SK-N-SH treated with all-trans-retinoic acid at 6 μM for 48 hours (cell line): Measurements from ENCODE around the gene OR5D18.

Experiments
- ATAC-seq: fragments of 200-7000 bp; cut with Tn5 transposase; 3 replicates; pipeline ENCODE4 v1.9.1; 2020; ENCODE audit warnings: mild to moderate bottlenecking, moderate library complexity
- ARNTL ChIP-seq: fragments of 450-650 bp; formaldehyde crosslinking; IDR thresholded peaks from 2 replicates; pipeline ENCODE4 v1.5.0; 2020; ENCODE audit warnings: low read depth, mild to moderate bottlenecking, moderate library complexity, borderline replicate concordance
- BACH2 ChIP-seq: fragments of 250-450 bp; sonication (Bioruptor Pico); IDR thresholded peaks from 2 replicates; pipeline ENCODE4 v1.9.0; 2021; ENCODE audit warnings: mild to moderate bottlenecking, borderline replicate concordance
- CSDC2 ChIP-seq: fragments of 250-450 bp; sonication (Bioruptor Pico); IDR thresholded peaks from 2 replicates; pipeline ENCODE4 v1.5.0; 2020; ENCODE audit warnings: mild to moderate bottlenecking, moderate library complexity
- ESRRG ChIP-seq: fragments of 250-450 bp; sonication (Bioruptor Pico); IDR thresholded peaks from 2 replicates; pipeline ENCODE4 v1.6.1; 2021; ENCODE audit warnings: mild to moderate bottlenecking
- GLIS3 ChIP-seq: fragments of 250-450 bp; sonication (Bioruptor Pico); IDR thresholded peaks from 2 replicates; pipeline ENCODE4 v1.5.0; 2020; ENCODE audit warnings: mild to moderate bottlenecking, moderate library complexity
- OSR1 ChIP-seq: fragments of 250-450 bp; sonication (Bioruptor Pico); IDR thresholded peaks from 2 replicates; pipeline ENCODE4 v1.8.0; 2022; ENCODE audit warnings: moderate library complexity, mild to moderate bottlenecking, inconsistent platforms
- PPARA ChIP-seq: fragments of 250-450 bp; sonication (Bioruptor Pico); IDR thresholded peaks from 2 replicates; pipeline ENCODE4 v1.5.0; 2020; ENCODE audit warnings: mild to moderate bottlenecking, borderline replicate concordance
- RARB ChIP-seq: fragments of 250-450 bp; sonication (Bioruptor Pico); IDR thresholded peaks from 2 replicates; pipeline ENCODE4 v1.8.0; 2021; ENCODE audit warnings: mild to moderate bottlenecking, moderate library complexity
- SNAI2 ChIP-seq: fragments of 250-450 bp; sonication (Bioruptor Pico); IDR thresholded peaks from 2 replicates; pipeline ENCODE4 v1.5.0; 2020; ENCODE audit warnings: mild to moderate bottlenecking, moderate library complexity
- TCF4 ChIP-seq: fragments of 250-450 bp; sonication (Bioruptor Pico); IDR thresholded peaks from 2 replicates; pipeline ENCODE4 v1.8.0; 2021; ENCODE audit warnings: mild to moderate bottlenecking, moderate library complexity, borderline replicate concordance
- TOX ChIP-seq: fragments of 250-450 bp; sonication (Bioruptor Pico); IDR thresholded peaks from 2 replicates; pipeline ENCODE4 v1.8.0; 2021; ENCODE audit warnings: mild to moderate bottlenecking, moderate library complexity, borderline replicate concordance
- ZC3H10 ChIP-seq: fragments of 250-450 bp; sonication (Bioruptor Pico); IDR thresholded peaks from 2 replicates; pipeline ENCODE4 v1.5.1; 2021; ENCODE audit warnings: mild to moderate bottlenecking, moderate library complexity
- ZFP3 ChIP-seq: fragments of 250-450 bp; sonication (Bioruptor Pico); IDR thresholded peaks from 2 replicates; pipeline ENCODE4 v1.5.0; 2020; ENCODE audit warnings: mild to moderate bottlenecking, moderate library complexity
- ZFP30 ChIP-seq: fragments of 450-650 bp; formaldehyde crosslinking; IDR thresholded peaks from 2 replicates; pipeline ENCODE4 v1.5.0; 2022; ENCODE audit warnings: mild to moderate bottlenecking, moderate library complexity
- ZNF565 ChIP-seq: fragments of 450-650 bp; formaldehyde crosslinking; conservative IDR thresholded peaks from 2 replicates; pipeline ENCODE4 v1.5.0; 2020; ENCODE audit warnings: low read depth, mild to moderate bottlenecking, moderate library complexity
- ZNF8 ChIP-seq: fragments of 450-650 bp; formaldehyde crosslinking; IDR thresholded peaks from 2 replicates; pipeline ENCODE4 v1.5.0; 2020; ENCODE audit warnings: mild to moderate bottlenecking, moderate library complexity
- TF ChIP-seq, protein P1 (sequence below): fragments of 250-450 bp; sonication (Bioruptor Pico); IDR thresholded peaks from 2 replicates; pipeline ENCODE4 v1.5.1; 2021; ENCODE audit warnings: mild to moderate bottlenecking, moderate library complexity
- TF ChIP-seq, protein P2 (sequence below): fragments of 250-450 bp; sonication (Bioruptor Pico); IDR thresholded peaks from 2 replicates; pipeline ENCODE4 v1.5.0; 2020; ENCODE audit warnings: mild to moderate bottlenecking, moderate library complexity
- TF ChIP-seq, protein P3 (sequence below): fragments of 250-450 bp; sonication (Bioruptor Pico); IDR thresholded peaks from 2 replicates; pipeline ENCODE4 v1.8.0; 2020; ENCODE audit warnings: mild to moderate bottlenecking, moderate library complexity, borderline replicate concordance
- TF ChIP-seq, protein P4 (sequence below): fragments of 250-450 bp; sonication (Bioruptor Pico); IDR thresholded peaks from 2 replicates; pipeline ENCODE4 v1.8.0; 2021; ENCODE audit warnings: low read depth, mild to moderate bottlenecking, moderate library complexity, borderline replicate concordance
- TF ChIP-seq, protein P5 (sequence below): fragments of 250-450 bp; sonication (Bioruptor Pico); IDR thresholded peaks from 2 replicates; pipeline ENCODE4 v1.5.1; 2020; ENCODE audit warnings: low read depth, mild to moderate bottlenecking, moderate library complexity

OR5D18 gene

DNA sequence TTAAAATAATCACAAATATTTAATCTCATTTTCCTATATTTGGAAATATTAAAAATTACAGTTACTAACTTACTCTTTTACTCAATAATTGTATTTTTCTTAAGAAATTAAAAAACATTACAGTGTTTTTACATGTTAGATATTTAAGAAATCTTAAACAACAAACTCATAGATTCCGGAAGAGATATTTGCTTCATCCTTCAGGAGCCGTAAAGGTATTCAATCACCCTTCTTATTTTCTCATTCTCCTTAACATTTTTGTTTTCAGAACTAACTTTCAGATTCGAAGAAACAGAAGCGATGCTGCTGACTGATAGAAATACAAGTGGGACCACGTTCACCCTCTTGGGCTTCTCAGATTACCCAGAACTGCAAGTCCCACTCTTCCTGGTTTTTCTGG lies at the start of gene OR5D18:
TSS of gene OR5D18 (plus strand) at position 301 of the 400 bp plus-strand sequence. CDS start at position 301, 0 bp downstream.
- TF ChIP-seq RARB (CRISPR knock-in tag) (no peak), SNAI2 (CRISPR knock-in tag) (no peak), PPARA (CRISPR knock-in tag) (no peak), TCF4 (CRISPR knock-in tag) (no peak), OSR1 (CRISPR knock-in tag) (no peak)
- TF ChIP-seq, protein P1, sequence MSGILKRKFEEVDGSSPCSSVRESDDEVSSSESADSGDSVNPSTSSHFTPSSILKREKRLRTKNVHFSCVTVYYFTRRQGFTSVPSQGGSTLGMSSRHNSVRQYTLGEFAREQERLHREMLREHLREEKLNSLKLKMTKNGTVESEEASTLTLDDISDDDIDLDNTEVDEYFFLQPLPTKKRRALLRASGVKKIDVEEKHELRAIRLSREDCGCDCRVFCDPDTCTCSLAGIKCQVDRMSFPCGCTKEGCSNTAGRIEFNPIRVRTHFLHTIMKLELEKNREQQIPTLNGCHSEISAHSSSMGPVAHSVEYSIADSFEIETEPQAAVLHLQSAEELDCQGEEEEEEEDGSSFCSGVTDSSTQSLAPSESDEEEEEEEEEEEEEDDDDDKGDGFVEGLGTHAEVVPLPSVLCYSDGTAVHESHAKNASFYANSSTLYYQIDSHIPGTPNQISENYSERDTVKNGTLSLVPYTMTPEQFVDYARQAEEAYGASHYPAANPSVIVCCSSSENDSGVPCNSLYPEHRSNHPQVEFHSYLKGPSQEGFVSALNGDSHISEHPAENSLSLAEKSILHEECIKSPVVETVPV: no peak
- TF ChIP-seq, protein P2, sequence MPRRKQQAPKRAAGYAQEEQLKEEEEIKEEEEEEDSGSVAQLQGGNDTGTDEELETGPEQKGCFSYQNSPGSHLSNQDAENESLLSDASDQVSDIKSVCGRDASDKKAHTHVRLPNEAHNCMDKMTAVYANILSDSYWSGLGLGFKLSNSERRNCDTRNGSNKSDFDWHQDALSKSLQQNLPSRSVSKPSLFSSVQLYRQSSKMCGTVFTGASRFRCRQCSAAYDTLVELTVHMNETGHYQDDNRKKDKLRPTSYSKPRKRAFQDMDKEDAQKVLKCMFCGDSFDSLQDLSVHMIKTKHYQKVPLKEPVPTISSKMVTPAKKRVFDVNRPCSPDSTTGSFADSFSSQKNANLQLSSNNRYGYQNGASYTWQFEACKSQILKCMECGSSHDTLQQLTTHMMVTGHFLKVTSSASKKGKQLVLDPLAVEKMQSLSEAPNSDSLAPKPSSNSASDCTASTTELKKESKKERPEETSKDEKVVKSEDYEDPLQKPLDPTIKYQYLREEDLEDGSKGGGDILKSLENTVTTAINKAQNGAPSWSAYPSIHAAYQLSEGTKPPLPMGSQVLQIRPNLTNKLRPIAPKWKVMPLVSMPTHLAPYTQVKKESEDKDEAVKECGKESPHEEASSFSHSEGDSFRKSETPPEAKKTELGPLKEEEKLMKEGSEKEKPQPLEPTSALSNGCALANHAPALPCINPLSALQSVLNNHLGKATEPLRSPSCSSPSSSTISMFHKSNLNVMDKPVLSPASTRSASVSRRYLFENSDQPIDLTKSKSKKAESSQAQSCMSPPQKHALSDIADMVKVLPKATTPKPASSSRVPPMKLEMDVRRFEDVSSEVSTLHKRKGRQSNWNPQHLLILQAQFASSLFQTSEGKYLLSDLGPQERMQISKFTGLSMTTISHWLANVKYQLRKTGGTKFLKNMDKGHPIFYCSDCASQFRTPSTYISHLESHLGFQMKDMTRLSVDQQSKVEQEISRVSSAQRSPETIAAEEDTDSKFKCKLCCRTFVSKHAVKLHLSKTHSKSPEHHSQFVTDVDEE (CRISPR knock-in tag): no peak
- TF ChIP-seq, protein P3, sequence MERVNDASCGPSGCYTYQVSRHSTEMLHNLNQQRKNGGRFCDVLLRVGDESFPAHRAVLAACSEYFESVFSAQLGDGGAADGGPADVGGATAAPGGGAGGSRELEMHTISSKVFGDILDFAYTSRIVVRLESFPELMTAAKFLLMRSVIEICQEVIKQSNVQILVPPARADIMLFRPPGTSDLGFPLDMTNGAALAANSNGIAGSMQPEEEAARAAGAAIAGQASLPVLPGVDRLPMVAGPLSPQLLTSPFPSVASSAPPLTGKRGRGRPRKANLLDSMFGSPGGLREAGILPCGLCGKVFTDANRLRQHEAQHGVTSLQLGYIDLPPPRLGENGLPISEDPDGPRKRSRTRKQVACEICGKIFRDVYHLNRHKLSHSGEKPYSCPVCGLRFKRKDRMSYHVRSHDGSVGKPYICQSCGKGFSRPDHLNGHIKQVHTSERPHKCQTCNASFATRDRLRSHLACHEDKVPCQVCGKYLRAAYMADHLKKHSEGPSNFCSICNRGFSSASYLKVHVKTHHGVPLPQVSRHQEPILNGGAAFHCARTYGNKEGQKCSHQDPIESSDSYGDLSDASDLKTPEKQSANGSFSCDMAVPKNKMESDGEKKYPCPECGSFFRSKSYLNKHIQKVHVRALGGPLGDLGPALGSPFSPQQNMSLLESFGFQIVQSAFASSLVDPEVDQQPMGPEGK (CRISPR knock-in tag): no peak
- no peak for ATAC-seq

DNA sequence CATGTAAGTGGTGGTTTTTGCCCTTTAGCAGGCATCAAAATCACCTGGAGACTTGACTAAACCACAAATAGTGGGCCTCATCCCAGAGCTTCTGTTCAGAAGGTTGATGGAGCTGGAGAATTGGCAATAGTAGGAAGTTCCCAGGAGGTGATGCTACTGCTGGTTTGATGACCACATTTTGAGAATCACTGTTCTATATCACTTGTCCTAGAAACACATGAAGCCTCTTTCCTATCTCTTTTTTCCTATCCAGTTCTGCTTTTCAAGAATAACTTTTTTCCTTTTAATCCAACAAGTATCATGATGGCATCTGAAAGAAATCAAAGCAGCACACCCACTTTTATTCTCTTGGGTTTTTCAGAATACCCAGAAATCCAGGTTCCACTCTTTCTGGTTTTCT lies 46.3 kb upstream of the OR5D18 start, which contains the start of gene OR5D13:
TSS of gene OR5D13 (plus strand) at position 301 of the 400 bp plus-strand sequence. CDS start at position 301, 0 bp downstream.
- TF ChIP-seq ESRRG (CRISPR knock-in tag) (no peak), GLIS3 (CRISPR knock-in tag) (no peak), ZC3H10 (no peak), ARNTL (CRISPR knock-in tag) (no peak), RARB (CRISPR knock-in tag) (no peak), CSDC2 (CRISPR knock-in tag) (no peak)
- TF ChIP-seq, protein P4, sequence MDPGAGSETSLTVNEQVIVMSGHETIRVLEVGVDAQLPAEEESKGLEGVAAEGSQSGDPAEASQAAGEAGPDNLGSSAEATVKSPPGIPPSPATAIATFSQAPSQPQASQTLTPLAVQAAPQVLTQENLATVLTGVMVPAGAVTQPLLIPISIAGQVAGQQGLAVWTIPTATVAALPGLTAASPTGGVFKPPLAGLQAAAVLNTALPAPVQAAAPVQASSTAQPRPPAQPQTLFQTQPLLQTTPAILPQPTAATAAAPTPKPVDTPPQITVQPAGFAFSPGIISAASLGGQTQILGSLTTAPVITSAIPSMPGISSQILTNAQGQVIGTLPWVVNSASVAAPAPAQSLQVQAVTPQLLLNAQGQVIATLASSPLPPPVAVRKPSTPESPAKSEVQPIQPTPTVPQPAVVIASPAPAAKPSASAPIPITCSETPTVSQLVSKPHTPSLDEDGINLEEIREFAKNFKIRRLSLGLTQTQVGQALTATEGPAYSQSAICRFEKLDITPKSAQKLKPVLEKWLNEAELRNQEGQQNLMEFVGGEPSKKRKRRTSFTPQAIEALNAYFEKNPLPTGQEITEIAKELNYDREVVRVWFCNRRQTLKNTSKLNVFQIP (CRISPR knock-in tag): no peak
- ATAC-seq: no peak

DNA sequence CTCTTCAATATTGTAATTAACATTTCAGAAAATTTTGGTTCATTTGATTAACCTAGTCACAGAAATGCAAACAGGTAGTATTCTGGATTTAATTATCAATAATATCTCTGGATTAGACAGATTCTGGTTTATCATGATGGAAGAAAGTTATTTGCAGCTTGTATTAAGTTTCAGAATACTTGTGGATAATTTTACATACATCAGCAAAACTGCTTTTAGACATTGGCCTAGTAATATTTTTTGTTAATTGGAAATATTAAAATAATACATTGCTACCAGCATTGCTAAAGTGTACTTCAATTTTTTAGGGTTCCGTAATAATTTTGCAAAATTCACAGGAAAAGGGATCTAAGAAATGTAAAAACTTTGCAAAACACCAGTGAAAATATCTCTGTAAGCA lies 27.8 kb upstream of the OR5D18 start:
- no peak for ATAC-seq
- TF ChIP-seq, protein P3 (CRISPR knock-in tag): no peak
- TF ChIP-seq ZFP3 (CRISPR knock-in tag): no peak
- no peak for TF ChIP-seq ZNF565 (CRISPR knock-in tag)
- no peak for TF ChIP-seq BACH2 (CRISPR knock-in tag)
- TF ChIP-seq, protein P4 (CRISPR knock-in tag): no peak
- TF ChIP-seq TCF4 (CRISPR knock-in tag): no peak
- no peak for TF ChIP-seq CSDC2 (CRISPR knock-in tag)
- no peak for TF ChIP-seq ZFP30
- TF ChIP-seq SNAI2 (CRISPR knock-in tag): no peak
- no peak for TF ChIP-seq PPARA (CRISPR knock-in tag)
- TF ChIP-seq ESRRG (CRISPR knock-in tag): no peak
- TF ChIP-seq, protein P5, sequence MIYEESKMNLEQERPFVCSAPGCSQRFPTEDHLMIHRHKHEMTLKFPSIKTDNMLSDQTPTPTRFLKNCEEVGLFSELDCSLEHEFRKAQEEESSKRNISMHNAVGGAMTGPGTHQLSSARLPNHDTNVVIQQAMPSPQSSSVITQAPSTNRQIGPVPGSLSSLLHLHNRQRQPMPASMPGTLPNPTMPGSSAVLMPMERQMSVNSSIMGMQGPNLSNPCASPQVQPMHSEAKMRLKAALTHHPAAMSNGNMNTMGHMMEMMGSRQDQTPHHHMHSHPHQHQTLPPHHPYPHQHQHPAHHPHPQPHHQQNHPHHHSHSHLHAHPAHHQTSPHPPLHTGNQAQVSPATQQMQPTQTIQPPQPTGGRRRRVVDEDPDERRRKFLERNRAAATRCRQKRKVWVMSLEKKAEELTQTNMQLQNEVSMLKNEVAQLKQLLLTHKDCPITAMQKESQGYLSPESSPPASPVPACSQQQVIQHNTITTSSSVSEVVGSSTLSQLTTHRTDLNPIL (CRISPR knock-in tag): no peak
- TF ChIP-seq TOX (CRISPR knock-in tag): no peak
- no peak for TF ChIP-seq RARB (CRISPR knock-in tag)
- TF ChIP-seq, protein P2 (CRISPR knock-in tag): no peak
- no peak for TF ChIP-seq ZNF8 (CRISPR knock-in tag)
